22Rv1 (cell line): ENCODE results near the gene B3GNT2.

Source experiments
- CTCF ChIP-seq: fragments of 450-650 bp; IDR thresholded peaks from 2 replicates; pipeline ENCODE4 v1.5.1; 2017; ENCODE audit warnings: mild to moderate bottlenecking
- ZFX ChIP-seq: fragments of 450-650 bp; IDR thresholded peaks from 2 replicates; pipeline ENCODE4 v1.6.1; 2017; ENCODE audit warnings: antibody characterized with exemption, borderline replicate concordance

- TF ChIP-seq CTCF (no peak), ZFX (no peak)
These were observed 10.1 kb downstream of the B3GNT2 start for GRCh38 chr2:62206024-62206423.
